IPS DF 6.9 (cell line): ENCODE data around the gene QPRT.
"Not testable (repeated sequence)": the region's sequence is repeated elsewhere in the genome, so short reads cannot be mapped to it uniquely, and the experiment has no call there.

ENCODE experiments used
- DNase-seq: peaks from one replicate; pipeline ENCODE4 v3.0.0-alpha.2; 2013; ENCODE audit warnings: low read depth, low spot score
- H3K27ac ChIP-seq: one replicate; pipeline ENCODE4 v1.5.1; 2013; ENCODE audit warnings: low read length, control low read depth
- H3K27me3 ChIP-seq: 2 replicates; pipeline ENCODE4 v1.6.1; 2013; ENCODE audit warnings: mild to moderate bottlenecking, low read length; ENCODE audit not compliant: control insufficient read depth, insufficient read depth
- H3K36me3 ChIP-seq: 2 replicates; pipeline ENCODE4 v1.6.1; 2013; ENCODE audit warnings: low read length; ENCODE audit not compliant: control insufficient read depth, insufficient read depth
- H3K4me1 ChIP-seq: 2 replicates; pipeline ENCODE4 v1.6.1; 2013; ENCODE audit warnings: low read length; ENCODE audit not compliant: control insufficient read depth, insufficient read depth
- H3K4me3 ChIP-seq: 2 replicates; pipeline ENCODE4 v1.5.1; 2013; ENCODE audit warnings: mild to moderate bottlenecking, low read length
- H3K9me3 ChIP-seq: 2 replicates; pipeline ENCODE4 v1.6.1; 2013; ENCODE audit warnings: low read length, inconsistent platforms; ENCODE audit not compliant: control insufficient read depth, insufficient read depth
- WGBS: extraction: QIAGEN DNeasy Blood & Tissue Kit; methylation state at CpG from one replicate; pipeline ENCODE4 v1.1.7; 2013; ENCODE audit warnings: mixed read lengths, missing lambda C conversion rate; ENCODE audit not compliant: insufficient read length, insufficient coverage; 5-methylcytosine and 5-hydroxymethylcytosine counted together

Gene QPRT

DNA sequence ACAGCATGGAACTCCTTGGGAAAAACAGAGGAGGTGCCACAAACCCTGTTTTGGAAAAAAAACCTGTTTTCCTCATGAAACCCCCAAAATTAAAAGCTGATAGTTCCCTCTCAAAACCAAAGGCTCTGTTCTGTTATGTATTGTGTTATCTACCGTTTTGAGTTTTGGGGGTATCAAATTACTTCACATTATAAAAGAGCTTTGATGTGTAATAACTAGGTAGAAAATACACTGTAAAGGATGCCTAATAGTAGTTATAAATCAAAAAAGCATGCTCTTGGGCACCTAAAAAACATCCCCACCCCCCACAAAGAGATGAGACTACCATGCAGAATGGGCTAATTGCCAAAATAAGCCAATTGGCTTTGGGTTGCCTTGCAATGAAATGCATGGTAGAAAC lies 36.0 kb downstream of the QPRT start:
- Histone ChIP-seq H3K4me3 (no peak overlapping the region), H3K4me1 (0 out of 2 replicates have a peak, but pooled peaks cover 2% of the 10 kb centered on the region), H3K27me3 (no peaks in the 10 kb centered on the region), H3K36me3 (peaks cover 4% of the 10 kb centered on the region; the same call in 1 of the 2 replicates), H3K9me3 (no peaks in the 10 kb centered on the region), H3K27ac (no peak overlapping the region)
- DNase-seq: no peak
- no CpG with 5 or more reads among the region's 1 CpG for WGBS

DNA sequence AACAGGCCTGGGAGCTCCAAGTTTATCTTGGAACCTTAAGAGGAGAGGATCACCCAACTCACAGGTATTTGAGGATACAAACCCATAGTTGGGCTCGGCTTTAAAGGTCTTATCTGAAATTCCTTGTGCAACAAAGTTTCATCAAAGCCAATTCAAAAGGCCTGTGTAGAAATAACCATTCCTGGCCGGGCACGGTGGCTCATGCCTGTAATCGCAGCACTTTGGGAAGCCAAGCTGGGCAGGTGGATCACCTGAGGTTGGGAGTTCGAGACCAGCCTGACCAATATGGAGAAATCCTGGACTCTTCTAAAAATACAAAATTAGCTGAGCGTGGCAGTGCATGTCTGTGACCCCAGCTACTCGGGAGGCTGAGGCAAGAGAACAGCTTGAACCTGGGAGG lies 38.1 kb downstream of the QPRT start:
- Histone ChIP-seq H3K27me3 (no peaks in the 10 kb centered on the region), H3K27ac (no peak overlapping the region), H3K9me3 (no peaks in the 10 kb centered on the region), H3K36me3 (peaks cover 4% of the 10 kb centered on the region; the same call in 1 of the 2 replicates), H3K4me3 (no peak overlapping the region), H3K4me1 (0 out of 2 replicates have a peak, but pooled peaks cover 1% of the 10 kb centered on the region)
- WGBS: no CpG with 5 or more reads among the region's 7 CpGs
- DNase-seq: no peak

DNA sequence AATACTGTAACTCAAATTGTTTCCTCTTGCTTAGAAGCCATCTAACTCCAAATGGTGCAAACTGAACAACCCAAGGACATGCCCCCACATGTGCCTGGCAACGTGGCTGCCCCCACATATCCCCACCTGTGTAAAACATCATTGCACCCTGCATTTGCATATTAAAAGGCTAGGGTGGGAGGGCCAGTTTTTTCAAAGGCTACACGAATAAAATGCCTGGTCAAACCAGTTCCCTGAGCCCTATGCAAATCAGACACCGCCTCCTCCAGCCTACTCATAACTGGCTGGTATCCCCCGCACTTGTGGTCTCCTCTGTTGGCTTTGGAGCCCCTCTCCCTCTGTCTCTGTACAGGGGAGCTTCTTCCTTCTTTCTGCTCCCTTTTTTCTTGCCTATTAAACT lies 40.1 kb downstream of the QPRT start:
- no peak overlapping the region for H3K27ac ChIP-seq
- no peak for DNase-seq
- H3K4me3 ChIP-seq: no peak overlapping the region
- H3K27me3 ChIP-seq: no peaks in the 10 kb centered on the region
- H3K36me3 ChIP-seq: peaks cover 4% of the 10 kb centered on the region; the same call in 1 of the 2 replicates
- WGBS: no CpG with 5 or more reads among the region's 4 CpGs
- H3K4me1 ChIP-seq: 0 out of 2 replicates have a peak, but pooled peaks cover 1% of the 10 kb centered on the region
- H3K9me3 ChIP-seq: no peaks in the 10 kb centered on the region

DNA sequence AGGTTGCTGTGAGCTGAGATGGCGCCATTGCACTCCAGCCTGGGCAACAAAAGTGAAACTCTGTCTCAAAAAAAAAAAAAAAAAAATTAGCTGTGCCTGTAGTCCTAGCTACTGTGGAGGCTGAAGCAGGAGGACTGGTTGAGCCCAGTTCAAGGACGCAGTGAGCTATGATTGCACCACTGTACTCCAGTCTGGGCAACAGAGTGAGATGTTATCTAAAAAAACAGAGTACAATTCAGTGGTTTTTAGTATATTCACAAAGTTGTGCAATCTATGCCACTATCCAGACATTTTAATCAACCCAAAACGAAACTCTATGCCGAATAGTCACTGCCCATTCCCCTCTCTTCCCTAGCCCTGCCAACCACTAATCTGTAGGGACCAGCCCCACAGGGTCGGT lies 41.7 kb downstream of the QPRT start:
- Histone ChIP-seq H3K9me3 (no peaks in the 10 kb centered on the region), H3K36me3 (peaks cover 4% of the 10 kb centered on the region; the same call in 1 of the 2 replicates), H3K27ac (no peak overlapping the region), H3K4me1 (0 out of 2 replicates have a peak, but pooled peaks cover 1% of the 10 kb centered on the region), H3K27me3 (no peaks in the 10 kb centered on the region), H3K4me3 (no peak overlapping the region)
- WGBS: no CpG with 5 or more reads among the region's 5 CpGs
- DNase-seq: no peak

DNA sequence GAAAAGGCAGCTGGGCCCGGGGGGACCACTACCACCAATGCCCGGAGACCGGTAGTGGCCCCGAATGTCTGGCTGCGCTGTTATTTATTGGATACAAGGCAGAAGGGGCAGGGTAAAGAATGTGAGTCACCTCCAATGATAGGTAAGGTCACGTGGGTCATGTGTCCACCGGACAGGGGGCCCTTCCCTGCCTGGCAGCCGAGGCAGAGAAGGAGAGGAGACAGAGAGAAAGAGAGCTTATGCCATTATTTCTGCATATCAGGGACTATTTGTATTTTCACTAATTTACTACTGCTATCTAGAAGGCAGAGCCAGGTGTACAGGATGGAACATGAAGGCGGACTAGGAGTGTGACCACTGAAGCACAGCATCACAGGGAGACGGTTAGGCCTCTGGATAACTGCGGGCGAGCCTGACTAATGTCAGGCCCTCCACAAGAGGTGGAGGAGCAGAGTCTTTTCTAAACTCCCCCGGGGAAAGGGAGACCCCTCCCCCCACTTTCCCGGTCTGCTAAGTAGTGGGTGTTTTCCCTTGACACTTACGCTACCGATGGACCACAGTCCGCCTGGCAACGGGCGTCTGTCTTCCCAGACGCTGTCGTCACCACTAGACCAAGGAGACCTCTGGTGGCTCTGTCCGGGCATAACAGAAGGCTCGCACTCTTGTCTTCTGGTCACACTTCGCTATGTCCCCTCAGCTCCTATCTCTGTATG lies 42.3 kb downstream of the QPRT start:
- no CpG with 5 or more reads among the region's 24 CpGs for WGBS
- DNase-seq, H3K27ac ChIP-seq: not testable (repeated sequence)

DNA sequence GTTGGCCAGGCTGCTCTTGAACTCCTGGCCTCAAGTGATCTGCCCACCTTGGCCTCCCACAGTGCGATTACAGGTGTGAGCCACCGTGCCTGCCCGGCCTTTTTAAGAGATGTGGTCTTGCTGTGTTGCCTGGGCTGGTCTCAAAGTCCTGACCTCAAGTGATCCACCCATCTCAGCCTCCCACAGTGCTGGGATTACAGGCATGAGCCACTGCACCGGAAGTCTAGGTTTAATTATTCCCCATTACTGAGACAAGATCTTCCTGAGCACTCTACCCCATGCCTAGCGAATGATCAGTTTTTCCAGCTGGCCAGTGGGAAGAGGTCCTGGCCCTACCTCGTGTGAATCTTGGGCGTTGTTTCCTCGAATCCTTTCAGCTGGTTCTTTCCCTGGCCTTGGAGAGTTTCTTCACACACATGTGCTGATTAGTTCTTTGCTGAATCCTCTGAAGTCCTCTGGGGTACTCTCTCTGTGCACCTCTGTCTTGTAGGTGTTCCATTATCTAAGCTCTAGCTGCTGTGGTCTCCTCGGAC lies 47.9 kb downstream of the QPRT start:
- H3K27me3 ChIP-seq: no peaks in the 10 kb centered on the region
- no CpG with 5 or more reads among the region's 9 CpGs for WGBS

More for the DNA sequence above, 42.3 kb downstream of the QPRT start:
- H3K9me3 ChIP-seq, H3K4me1 ChIP-seq, H3K36me3 ChIP-seq, H3K4me3 ChIP-seq, H3K27me3 ChIP-seq: not testable (repeated sequence)

DNA sequence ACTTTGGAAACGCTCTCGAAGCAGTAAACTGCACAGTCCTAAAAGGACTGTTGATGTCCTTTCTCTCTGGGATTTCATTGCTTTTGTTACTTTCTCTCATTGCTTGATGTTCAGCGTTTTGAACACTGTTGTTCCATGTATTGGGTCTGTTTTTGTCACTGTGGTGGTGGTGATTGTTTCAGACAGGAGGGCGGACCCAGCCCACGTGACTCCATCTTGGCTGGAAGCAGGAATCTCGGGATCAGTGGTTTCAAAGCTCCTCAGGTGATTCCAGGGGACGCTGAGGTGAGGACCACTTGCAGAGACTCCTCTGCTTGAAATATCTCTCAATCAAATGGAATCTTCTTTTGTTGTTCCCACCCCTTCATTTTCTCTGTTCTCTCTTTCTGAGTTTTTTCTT lies 48.5 kb downstream of the QPRT start:
- H3K27ac ChIP-seq: no peak overlapping the region
- no peak for DNase-seq
- H3K9me3 ChIP-seq: no peaks in the 10 kb centered on the region
- H3K27me3 ChIP-seq: no peaks in the 10 kb centered on the region
- WGBS: no CpG with 5 or more reads among the region's 7 CpGs
- H3K36me3 ChIP-seq: peaks cover 16% of the 10 kb centered on the region
- no peaks in the 10 kb centered on the region for H3K4me1 ChIP-seq
- H3K4me3 ChIP-seq: no peak overlapping the region

More for the DNA sequence above, 47.9 kb downstream of the QPRT start:
- no peaks in the 10 kb centered on the region for H3K9me3 ChIP-seq
- H3K4me3 ChIP-seq: no peak overlapping the region
- H3K27ac ChIP-seq: no peak overlapping the region
- H3K4me1 ChIP-seq: no peaks in the 10 kb centered on the region
- peaks cover 14% of the 10 kb centered on the region for H3K36me3 ChIP-seq
- no peak for DNase-seq

DNA sequence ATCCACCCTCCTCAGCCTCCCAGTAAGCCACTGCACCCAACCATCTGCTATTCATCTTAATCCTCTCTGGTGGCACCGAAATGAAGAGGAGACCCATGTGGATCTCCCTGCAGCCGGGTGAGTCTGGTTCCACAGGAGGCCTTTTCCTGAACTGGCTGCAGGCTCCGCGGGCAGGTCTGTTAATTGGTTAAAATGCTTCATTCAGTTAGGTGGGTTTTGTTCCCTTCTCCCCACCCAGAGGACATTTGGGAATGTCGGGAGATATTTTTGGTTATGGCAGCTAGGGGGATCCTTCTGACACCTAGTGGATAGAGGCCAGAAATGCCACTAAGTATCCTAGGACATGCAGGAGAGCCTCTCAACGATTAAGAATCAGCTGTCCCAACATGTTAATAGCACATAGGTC lies 50.1 kb downstream of the QPRT start:
- Histone ChIP-seq H3K4me1 (no peaks in the 10 kb centered on the region), H3K9me3 (no peaks in the 10 kb centered on the region), H3K4me3 (no peak overlapping the region), H3K36me3 (peaks cover 20% of the 10 kb centered on the region), H3K27ac (no peak overlapping the region), H3K27me3 (no peaks in the 10 kb centered on the region)
- DNase-seq: no peak
- no CpG with 5 or more reads among the region's 6 CpGs for WGBS

DNA sequence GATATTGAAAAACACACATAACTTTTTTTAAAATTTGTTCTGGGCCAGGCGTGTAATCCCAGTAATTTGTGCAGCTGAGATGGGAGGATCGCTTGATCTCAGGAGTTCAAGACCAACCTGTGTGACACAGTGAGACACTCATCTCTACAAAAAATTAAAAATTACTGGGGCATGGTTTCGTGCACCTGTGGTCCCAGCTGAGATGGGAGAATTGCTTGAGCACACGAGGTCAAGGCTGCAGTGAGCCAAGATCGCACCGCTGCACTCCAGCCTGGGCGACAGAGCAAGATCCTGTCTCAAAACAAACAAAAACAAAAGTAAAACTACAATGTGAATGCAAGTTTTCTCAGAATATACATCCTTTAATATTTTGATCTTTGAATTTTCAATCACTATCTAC lies 51.7 kb downstream of the QPRT start:
- DNase-seq: no peak
- Histone ChIP-seq H3K27ac (no peak overlapping the region), H3K27me3 (no peaks in the 10 kb centered on the region), H3K4me3 (no peak overlapping the region), H3K9me3 (no peaks in the 10 kb centered on the region), H3K36me3 (peaks cover 23% of the 10 kb centered on the region), H3K4me1 (no peaks in the 10 kb centered on the region)
- WGBS: no CpG with 5 or more reads among the region's 7 CpGs

DNA sequence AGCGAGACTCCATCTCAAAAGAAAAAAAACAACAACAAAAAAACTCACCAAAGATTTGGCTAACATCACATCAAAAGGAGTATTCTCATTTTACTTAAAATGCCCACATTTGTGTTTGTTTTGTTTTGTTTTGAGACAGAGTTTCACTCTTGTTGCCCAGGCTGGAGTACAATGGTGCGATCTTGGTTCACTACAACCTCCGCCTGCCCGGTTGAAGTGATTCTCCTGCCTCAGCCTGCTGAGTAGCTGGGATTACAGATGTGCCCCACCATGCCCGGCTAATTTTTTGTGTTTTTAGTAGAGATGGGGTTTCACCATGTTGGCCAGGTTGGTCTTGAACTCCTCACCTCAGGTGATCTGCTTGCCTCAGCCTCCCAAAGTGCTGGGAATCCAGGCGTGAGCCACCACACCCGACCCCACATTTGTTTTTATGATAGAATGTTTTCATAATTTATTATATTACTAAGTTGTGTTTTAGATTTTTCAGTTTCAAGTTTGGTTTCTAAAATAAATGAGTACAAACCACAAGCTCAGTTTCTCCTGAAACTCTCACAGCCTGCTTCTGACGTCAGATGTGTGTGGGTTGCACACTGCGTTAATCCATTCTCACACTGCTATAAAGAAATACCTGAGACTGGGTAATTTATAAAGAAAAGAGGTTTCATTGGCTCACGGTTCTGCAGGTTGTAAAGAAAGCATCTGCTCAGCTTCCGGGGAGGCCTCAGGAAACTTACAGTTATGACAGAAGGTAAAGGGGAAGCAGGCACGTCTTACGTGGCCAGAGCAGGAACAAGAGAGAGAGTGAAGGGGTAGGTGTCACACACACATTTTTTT lies 53.0 kb downstream of the QPRT start:
- not testable (repeated sequence) for DNase-seq, H3K27me3 ChIP-seq, H3K4me3 ChIP-seq, H3K4me1 ChIP-seq, H3K9me3 ChIP-seq, H3K27ac ChIP-seq
- no CpG with 5 or more reads among the region's 13 CpGs for WGBS
- H3K36me3 ChIP-seq: peaks cover 28% of the 10 kb centered on the region
